Progenitor cell of endocrine pancreas (in vitro differentiated cells): ENCODE measurements around the gene SLC30A10. TPM values are rescaled to one million over a fixed set of nuclear protein-coding genes. Genes with fewer than 3 reads are reported as not detected.
A peak's percentile ranks its signal among the peaks of the same experiment; 100 is the strongest.

Source experiments
- DNase-seq: peaks from one replicate; pipeline ENCODE4 v3.0.0; 2021; ENCODE audit warnings: low spot score; ENCODE audit not compliant: unreplicated experiment
- H3K27ac Mint-ChIP-seq: 2 replicates; pipeline ENCODE4 v1.8.0; 2021; ENCODE audit warnings: mild to moderate bottlenecking, moderate library complexity, mixed read lengths
- H3K27me3 Mint-ChIP-seq: 2 replicates; pipeline ENCODE4 v1.8.0; 2021; ENCODE audit warnings: mixed read lengths
- H3K36me3 Mint-ChIP-seq: 2 replicates; pipeline ENCODE4 v1.8.0; 2022; ENCODE audit warnings: mixed read lengths; ENCODE audit not compliant: insufficient read depth
- H3K4me1 Mint-ChIP-seq: 2 replicates; pipeline ENCODE4 v1.8.0; 2021; ENCODE audit warnings: low read depth, mixed read lengths
- H3K4me3 Mint-ChIP-seq: 2 replicates; pipeline ENCODE4 v1.8.0; 2021; ENCODE audit warnings: low read depth, mild to moderate bottlenecking, moderate library complexity, mixed read lengths
- H3K9me3 Mint-ChIP-seq: 2 replicates; pipeline ENCODE4 v1.8.0; 2021; ENCODE audit warnings: low read depth, mixed read lengths
- CTCF ChIP-seq: fragments of 200-600 bp; sonication (generic); IDR thresholded peaks from one replicate; pipeline ENCODE4 v1.5.0; 2021; ENCODE audit warnings: antibody characterized with exemption, mild to moderate bottlenecking; ENCODE audit not compliant: unreplicated experiment
- total RNA-seq: library from RNA; stranded (reverse); gene quantifications from 2 replicates; pipeline ENCODE4 v1.2.1, GENCODE V29; 2021

Gene SLC30A10
- total RNA-seq, 1 donor from 2014 or later, result 1.1 TPM

GRCh38 chr1:219885680-219886079 lies 42.7 kb downstream of the SLC30A10 start:
- no peak overlapping the region for H3K4me3 Mint-ChIP-seq
- no peaks in the 10 kb centered on the region for H3K27me3 Mint-ChIP-seq
- H3K9me3 Mint-ChIP-seq, result peaks cover 18% of the 10 kb centered on the region
- H3K36me3 Mint-ChIP-seq, result no peaks in the 10 kb centered on the region
- no peak for DNase-seq
- no peak overlapping the region for H3K27ac Mint-ChIP-seq
- TF ChIP-seq CTCF, result no peak
- H3K4me1 Mint-ChIP-seq, result peaks cover 16% of the 10 kb centered on the region

- no peaks in the 10 kb centered on the region for H3K36me3 Mint-ChIP-seq
- no peaks in the 10 kb centered on the region for H3K27me3 Mint-ChIP-seq
- peaks cover 16% of the 10 kb centered on the region for H3K4me1 Mint-ChIP-seq
- no peak overlapping the region for H3K27ac Mint-ChIP-seq
- DNase-seq, result no peak
- no peak overlapping the region for H3K4me3 Mint-ChIP-seq
- no peak for TF ChIP-seq CTCF
- H3K9me3 Mint-ChIP-seq, result peaks cover 11% of the 10 kb centered on the region
Measured at GRCh38 chr1:219883400-219884332, 44.7 kb downstream of the SLC30A10 start.

- H3K27ac Mint-ChIP-seq, result no peak overlapping the region
- no peaks in the 10 kb centered on the region for H3K36me3 Mint-ChIP-seq
- DNase-seq, result no peak
- H3K27me3 Mint-ChIP-seq, result no peaks in the 10 kb centered on the region
- TF ChIP-seq CTCF, result no peak
- peaks cover 16% of the 10 kb centered on the region for H3K4me1 Mint-ChIP-seq
- no peak overlapping the region for H3K4me3 Mint-ChIP-seq
- H3K9me3 Mint-ChIP-seq, result peaks cover 8% of the 10 kb centered on the region
Measured at GRCh38 chr1:219882755-219883154, 45.6 kb downstream of the SLC30A10 start.

GRCh38 chr1:219882096-219882495 lies 46.3 kb downstream of the SLC30A10 start:
- Mint-ChIP-seq H3K4me1 (peaks cover 16% of the 10 kb centered on the region), H3K9me3 (peaks cover 6% of the 10 kb centered on the region), H3K36me3 (no peaks in the 10 kb centered on the region), H3K27me3 (no peaks in the 10 kb centered on the region), H3K4me3 (no peak overlapping the region), H3K27ac (peak overlapping the region; percentile 63)
- DNase-seq, result no peak
- TF ChIP-seq CTCF, result no peak

GRCh38 chr1:219880765-219881457 lies 47.4 kb downstream of the SLC30A10 start:
- H3K4me3 Mint-ChIP-seq, result no peak overlapping the region
- H3K36me3 Mint-ChIP-seq, result no peaks in the 10 kb centered on the region
- H3K4me1 Mint-ChIP-seq, result peaks cover 16% of the 10 kb centered on the region
- no peak overlapping the region for H3K27ac Mint-ChIP-seq
- H3K9me3 Mint-ChIP-seq, result no peaks in the 10 kb centered on the region
- no peak for TF ChIP-seq CTCF
- no peaks in the 10 kb centered on the region for H3K27me3 Mint-ChIP-seq
- no peak for DNase-seq
